Inflammatory macrophage treated with lipopolysaccharide for 4 hours (primary cell): ENCODE results near the gene NTRK1.

Source experiments
- DNase-seq: peaks from one replicate; pipeline ENCODE4 v3.0.0-alpha.2; 2020

Gene NTRK1

GRCh38 chr1:156858959-156859522, 1.6 kb upstream of the NTRK1 start, which contains the start of gene INSRR:
Gene INSRR (minus strand): TSS chr1:156859117. CDS start chr1:156858621, 496 bp downstream.
- no peak for DNase-seq

DNA sequence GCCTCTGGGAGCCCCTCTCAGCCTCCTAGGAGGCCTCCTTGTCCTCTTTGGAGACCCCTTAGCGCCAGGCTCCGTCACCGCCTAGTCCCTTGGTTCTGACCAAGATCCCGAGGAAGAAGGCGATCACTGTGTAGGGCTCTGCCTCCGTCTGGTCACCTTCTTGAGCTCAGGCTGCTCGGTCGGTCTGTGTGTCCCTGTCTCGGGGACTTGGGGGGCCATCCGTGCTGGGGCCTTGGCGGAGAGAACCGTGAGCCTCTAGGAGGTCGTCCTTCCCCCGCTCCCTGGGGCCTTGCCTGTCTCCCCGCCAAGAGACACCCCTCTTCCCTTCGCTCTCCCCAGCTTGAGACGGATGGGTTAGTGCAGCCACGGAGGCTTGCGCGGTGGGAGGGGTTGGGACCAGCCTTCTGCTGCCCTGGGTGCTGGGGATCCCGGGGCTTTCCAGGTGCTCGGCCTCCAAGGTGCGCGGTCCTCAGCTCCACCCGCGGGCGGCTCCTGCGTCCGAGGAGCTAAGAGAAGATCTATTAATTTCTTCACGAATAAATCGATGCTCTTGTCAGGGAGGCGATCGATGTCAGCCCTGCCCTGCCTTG, 1.0 kb upstream of the NTRK1 start:
- no peak for DNase-seq

DNA sequence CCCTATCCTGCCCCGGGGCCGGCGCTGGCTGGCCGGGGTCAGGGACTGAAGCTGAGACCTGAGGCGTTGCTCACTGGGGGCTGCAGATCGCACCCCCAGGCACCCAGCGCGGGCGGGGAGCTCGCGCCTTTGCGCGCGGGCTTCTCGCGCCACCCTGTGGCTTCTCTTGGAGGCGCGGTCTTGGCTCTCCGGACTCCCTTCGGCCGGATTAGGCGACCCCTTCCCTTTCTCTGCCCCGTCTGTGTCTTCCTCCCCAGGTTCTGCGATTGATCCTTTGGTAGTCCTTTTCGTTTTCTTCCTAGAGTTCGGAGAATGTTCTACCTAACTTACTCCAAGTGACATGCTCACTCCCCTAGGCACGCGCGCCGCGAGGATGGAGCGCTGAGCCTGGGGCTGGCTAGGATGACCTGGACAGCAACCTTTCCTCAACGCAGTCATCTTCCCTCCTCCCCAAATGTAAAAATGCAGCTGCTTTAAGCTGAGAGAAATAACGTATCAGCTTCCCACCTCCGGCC, 495 bp upstream of the NTRK1 start:
- DNase-seq: peak; percentile 18

- no peak for DNase-seq
Observed at GRCh38 chr1:156862584-156862983, 1.9 kb downstream of the NTRK1 start.

GRCh38 chr1:156862997-156863599, 2.4 kb downstream of the NTRK1 start:
- no peak for DNase-seq

GRCh38 chr1:156863631-156864030, 3.0 kb downstream of the NTRK1 start:
- no peak for DNase-seq

DNA sequence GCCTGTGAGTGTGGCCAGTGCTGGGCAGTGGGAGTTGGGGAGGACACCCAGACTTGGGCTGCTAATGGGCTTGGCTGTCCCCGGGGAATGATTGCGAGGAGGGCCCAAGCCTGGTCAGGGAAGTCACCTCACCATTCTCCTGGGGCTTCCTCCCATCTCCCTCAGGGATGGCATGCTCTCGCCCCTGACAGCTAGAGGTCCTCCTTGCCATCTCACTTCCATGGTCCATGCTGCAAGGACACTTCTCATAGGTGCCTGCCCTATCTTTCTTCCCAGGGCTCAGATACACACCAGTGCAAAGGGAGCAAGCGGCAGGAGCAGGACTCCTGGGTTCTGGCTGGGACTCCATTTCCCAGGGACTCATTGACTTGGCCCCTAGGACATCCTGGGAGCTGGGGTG, 4.1 kb downstream of the NTRK1 start:
- DNase-seq: no peak

DNA sequence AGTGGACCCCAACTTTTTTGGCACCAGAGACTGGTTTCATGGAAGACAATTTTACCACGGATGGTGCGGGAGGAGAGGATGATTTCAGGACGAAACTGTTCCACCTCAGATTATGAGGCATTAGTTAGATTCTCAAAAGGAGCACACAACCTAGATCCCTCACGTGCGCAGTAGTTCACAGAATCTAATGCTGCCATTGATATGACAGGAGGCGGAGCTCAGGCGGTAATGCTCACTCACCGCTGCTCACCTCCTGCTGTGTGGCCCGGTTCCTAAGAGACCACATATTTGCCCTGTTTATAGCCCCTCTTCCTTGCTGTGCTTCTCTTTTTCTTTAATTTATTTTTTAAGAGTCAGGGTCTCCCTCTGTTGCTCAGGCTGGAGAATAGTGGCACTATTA, 4.6 kb downstream of the NTRK1 start:
- DNase-seq: no peak

DNA sequence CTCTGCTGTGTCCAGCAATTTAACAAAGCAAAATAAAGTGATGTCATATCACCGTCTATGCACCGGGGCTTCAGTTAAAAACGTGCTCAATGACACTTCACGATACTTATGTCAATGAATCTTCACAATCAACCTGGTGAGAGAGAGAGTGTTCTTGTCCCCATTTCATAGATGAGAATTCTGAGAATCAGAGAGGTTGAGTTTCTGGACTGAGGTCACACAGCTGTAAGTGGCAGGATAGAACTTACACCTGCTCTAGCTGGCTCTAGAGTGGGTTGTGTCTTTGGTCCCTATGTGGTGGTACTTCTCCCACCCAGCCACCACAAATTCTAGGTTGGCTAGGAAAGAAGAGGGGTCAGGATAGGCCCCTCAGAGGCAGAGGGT, 5.2 kb downstream of the NTRK1 start:
- DNase-seq: no peak

- no peak for DNase-seq
Observed at GRCh38 chr1:156866249-156866909, 5.7 kb downstream of the NTRK1 start.

DNA sequence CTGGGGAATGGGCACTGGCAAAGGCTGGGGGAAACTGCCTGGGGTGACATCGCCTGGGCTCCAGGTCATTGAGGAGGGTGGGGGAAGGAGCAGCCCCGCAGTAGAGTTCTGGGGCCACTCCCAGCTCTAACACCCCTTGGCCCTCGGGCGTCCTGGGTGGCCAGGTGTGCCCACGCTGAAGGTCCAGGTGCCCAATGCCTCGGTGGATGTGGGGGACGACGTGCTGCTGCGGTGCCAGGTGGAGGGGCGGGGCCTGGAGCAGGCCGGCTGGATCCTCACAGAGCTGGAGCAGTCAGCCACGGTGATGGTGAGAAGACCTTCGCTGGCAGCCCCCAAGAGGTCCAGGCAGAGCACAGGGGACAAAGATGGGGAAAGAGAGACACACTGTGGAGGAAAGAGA, 7.7 kb downstream of the NTRK1 start:
- no peak for DNase-seq

DNA sequence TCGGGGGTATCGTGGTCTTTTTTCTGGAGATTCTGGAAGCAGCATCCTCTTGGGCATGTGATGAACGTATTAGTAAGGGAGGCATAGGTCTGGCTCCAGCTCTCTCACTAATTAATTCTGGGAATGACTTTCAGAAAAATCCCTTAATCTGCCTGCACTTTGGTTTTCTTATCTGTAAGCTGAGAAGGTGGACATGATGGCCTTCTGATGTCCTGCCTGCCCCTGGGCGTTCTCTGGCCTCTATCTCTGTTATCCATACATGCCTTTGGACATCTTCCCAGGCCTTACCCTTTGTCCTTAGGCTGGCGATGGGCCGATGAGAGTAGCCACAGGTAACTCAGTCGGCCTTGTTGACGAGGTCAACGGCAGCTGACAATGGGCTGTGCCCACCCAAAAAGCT, 8.8 kb downstream of the NTRK1 start:
- DNase-seq: no peak

DNA sequence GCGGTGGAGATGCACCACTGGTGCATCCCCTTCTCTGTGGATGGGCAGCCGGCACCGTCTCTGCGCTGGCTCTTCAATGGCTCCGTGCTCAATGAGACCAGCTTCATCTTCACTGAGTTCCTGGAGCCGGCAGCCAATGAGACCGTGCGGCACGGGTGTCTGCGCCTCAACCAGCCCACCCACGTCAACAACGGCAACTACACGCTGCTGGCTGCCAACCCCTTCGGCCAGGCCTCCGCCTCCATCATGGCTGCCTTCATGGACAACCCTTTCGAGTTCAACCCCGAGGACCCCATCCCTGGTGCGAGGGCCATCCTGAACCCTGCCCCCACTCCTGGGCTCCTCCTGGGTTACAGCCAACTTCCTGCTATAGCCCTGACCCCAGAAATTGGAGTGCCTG, 13.0 kb downstream of the NTRK1 start:
- no peak for DNase-seq

DNA sequence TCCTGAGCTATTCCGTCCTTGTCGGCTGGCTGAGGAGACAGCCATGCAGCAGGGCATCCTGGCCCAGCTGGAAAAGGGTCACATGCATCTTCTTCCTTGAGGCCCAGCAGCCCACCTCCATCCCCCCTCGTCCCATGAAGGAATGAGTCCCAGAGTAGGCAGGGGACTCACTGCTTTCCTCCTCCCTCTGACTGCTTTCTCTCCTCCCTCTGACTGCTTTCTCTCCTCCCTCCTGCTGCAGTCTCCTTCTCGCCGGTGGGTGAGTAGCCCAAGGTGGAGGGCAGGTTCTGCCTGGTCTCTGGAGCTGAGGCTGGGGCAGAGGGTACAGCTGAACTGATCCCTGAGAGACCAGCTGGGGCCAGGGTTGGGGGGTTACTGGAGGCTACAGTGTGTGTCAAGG, 13.5 kb downstream of the NTRK1 start:
- no peak for DNase-seq

DNA sequence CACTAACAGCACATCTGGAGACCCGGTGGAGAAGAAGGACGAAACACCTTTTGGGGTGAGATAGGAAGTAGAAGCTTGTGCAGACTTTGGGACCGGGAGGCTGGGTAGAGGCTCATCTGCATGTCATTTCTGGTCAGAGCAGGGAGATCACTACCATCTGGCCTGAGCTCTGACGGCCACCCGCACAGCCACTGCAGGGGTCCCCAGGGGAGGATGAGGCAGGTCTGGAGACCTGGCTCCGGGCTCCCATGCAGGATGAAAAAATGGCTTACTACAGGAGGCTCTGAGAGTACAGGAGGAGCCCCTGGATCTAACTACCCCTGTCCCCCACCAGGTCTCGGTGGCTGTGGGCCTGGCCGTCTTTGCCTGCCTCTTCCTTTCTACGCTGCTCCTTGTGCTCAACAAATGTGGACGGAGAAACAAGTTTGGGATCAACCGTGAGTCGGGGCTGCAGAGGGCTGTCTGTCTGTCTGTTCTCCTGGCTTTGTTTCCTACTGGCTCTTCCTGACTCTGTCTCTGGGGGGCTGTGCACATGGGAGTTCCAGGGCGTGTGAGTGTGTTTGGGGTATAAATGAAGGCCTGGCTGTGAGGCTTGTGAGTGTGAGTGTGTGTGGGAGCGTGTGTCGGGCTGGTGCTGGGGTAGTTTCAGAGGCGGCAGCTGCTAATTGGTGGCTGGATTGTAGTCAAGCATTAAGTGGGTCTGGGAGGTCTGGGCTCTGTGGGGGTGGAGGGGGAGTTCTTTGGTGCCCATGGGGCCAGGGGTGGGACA, 14.1 kb downstream of the NTRK1 start:
- DNase-seq: no peak

DNA sequence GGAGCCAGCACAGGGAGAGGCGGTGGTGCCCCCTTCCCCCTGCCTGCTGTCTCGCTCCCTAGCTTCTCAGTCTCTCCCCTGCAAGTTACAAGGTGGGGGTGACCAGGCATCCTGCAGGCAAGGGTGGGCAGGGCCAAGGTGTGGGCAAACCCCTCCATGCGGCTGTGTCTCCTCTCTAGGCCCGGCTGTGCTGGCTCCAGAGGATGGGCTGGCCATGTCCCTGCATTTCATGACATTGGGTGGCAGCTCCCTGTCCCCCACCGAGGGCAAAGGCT, 14.6 kb downstream of the NTRK1 start:
- DNase-seq: no peak

GRCh38 chr1:156876281-156876680, 15.6 kb downstream of the NTRK1 start:
- DNase-seq: no peak

DNA sequence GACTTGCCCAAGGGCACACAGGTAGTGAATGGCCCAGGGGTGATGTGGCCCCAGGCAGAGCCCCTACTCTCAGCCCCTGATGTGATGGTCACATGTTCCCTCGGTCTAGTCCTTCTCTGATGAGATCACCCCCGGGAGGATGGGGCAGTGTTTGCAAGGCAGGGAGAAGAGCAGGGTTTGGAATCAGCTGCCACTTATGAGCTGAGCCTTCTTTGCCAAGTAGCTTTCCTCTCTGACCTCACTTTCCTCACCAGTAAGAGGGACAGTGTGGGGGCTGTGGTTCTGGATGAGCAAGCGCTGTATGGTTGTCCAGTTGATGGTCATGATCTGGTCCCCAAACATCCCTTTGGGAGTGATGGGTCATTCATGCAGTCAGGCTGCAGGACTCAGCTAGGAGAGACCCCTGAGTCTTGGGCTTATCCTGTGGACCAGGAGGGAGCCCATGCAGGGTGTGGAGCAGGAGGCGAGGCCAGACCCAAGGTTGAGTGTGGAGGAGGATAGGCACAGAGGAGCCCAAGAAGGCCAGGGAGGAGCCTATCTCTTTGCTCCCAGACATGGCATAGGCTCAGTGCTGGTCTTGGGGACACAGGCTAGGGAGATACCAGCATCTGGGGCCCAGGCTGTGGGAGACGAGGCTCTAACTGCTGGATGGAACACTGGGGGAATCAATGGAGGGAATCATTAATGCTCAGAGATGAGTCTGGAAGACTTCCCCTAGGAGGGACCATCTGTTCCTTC, 16.9 kb downstream of the NTRK1 start:
- no peak for DNase-seq

DNA sequence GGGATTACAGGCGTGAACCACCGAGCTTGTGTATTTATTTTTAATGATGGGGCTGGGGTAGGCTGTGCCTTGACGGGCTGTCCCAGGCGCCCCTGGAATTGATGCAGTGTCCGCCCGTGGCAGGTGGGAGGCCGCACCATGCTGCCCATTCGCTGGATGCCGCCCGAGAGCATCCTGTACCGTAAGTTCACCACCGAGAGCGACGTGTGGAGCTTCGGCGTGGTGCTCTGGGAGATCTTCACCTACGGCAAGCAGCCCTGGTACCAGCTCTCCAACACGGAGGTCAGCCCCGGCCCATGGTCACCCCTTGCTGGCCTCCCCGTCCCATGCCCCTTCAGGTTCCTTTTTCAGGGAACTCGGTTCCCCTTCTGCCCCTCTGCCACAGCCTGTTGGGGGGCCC, 19.2 kb downstream of the NTRK1 start:
- no peak for DNase-seq

- DNase-seq: no peak
Observed at GRCh38 chr1:156880473-156880872, 19.8 kb downstream of the NTRK1 start.

DNA sequence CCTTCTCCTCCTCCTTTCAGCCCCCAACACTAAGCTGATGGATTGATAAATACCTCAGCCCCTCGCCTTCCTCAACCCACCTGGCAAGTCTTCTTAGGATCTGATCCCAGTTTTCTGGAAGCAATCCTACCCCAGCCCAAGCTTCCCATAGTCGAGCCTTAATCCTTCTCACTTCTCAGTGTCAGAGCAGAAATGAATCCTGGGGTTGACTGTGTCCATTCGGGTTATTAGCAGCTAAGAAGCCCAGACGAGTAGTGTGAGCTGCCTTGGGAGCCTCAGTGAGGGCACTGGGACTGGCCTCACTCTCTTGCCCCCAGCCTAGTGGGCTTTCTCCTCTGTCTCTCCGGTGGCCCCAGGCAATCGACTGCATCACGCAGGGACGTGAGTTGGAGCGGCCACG, 20.4 kb downstream of the NTRK1 start:
- no peak for DNase-seq

DNA sequence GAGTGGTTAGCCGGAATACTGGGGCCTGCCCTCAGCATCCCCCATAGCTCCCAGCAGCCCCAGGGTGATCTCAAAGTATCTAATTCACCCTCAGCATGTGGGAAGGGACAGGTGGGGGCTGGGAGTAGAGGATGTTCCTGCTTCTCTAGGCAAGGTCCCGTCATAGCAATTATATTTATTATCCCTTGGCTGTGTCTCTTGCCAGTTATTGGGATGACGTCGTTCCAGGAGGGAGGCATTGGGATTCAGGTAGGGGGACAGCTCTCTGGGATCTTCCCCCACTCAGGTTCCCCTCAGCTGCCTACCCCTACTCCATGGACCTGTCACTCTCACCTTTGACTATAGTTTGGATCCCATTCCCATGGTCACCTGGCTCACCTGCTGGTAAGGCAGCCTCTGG, 21.0 kb downstream of the NTRK1 start:
- no peak for DNase-seq

- no peak for DNase-seq
Observed at GRCh38 chr1:156882543-156882942, 21.9 kb downstream of the NTRK1 start.
